Measurements from ENCODE around the gene TMEM143. TPM values are rescaled to one million over a fixed set of nuclear protein-coding genes. Genes with fewer than 3 reads are reported as not detected.

Gene TMEM143
- total and polyA plus RNA-seq, 2 donors (not counting 3 experiments of a cell fraction or from before 2014, with no cell fraction given) = 5.4 to 7.3 TPM

GRCh38 chr19:48296963-48297734 lies 66.6 kb downstream of the TMEM143 start:
- Histone ChIP-seq H3K9me3 (replicated peaks; ENCODE audit: control insufficient read depth, insufficient read depth, low read length) (no peaks in the 10 kb centered on the region), H3K4me2 (ENCODE audit: insufficient read depth, low read length) (no peak overlapping the region), H3K9me1 (replicated peaks; ENCODE audit: control insufficient read depth, extremely low read depth, insufficient read depth, low read length) (no peaks in the 10 kb centered on the region), H3K36me3 (ENCODE audit: control insufficient read depth in 2 of 2, extremely low read depth in 1 of 2, insufficient read depth in 2 of 2, low read length in 2 of 2) (no peaks in the 10 kb centered on the region), H3K4me3 (replicated peaks in 1 of 3; ENCODE audit: insufficient read depth in 1 of 3, low read depth in 1 of 3, low read length in 3 of 3) (no peak overlapping the region), H3K79me2 (ENCODE audit: control insufficient read depth, insufficient read depth, low read length) (no peaks in the 10 kb centered on the region), H3K4me1 (ENCODE audit: control insufficient read depth, extremely low read depth, insufficient read depth, low read length) (no peaks in the 10 kb centered on the region), H2AFZ (ENCODE audit: low read depth, low read length) (no peak overlapping the region), H4K20me1 (replicated peaks; ENCODE audit: control insufficient read depth, extremely low read depth, insufficient read depth, low read length) (no peaks in the 10 kb centered on the region), H3K9ac (replicated peaks; ENCODE audit: extremely low read depth, insufficient read depth, low read length) (no peak overlapping the region), H3K27me3 (ENCODE audit: control insufficient read depth in 2 of 2, insufficient read depth in 2 of 2, low read length in 2 of 2) (peaks cover 0 to 2% of the 10 kb centered on the region in 2 experiments), H3K27ac (ENCODE audit: insufficient read depth, low read depth, low read length) (no peak overlapping the region)
- FAIRE-seq (no peak), DNase-seq (ENCODE audit: low read depth, low spot score) (no peak)
- dilution Hi-C loops (cut with MboI; ENCODE audit: extremely low pct_ligation_motif_present, low sequenced_read_pairs) = no loop called here
- ChIA-PET CTCF (interaction anchor here (2.2 kb wide), 1 partner anchor 17 kb away, joined by 7 read pairs; no protein-coding TSS in a partner anchor), POLR2A (no interaction called here)
- intact Hi-C loops (cut with micrococcal nuclease) = no loop called here
- no TSS peak for BruUV-seq (replicated peaks)
- TF ChIP-seq GATA2 (IDR thresholded peaks at IDR 0.05; ENCODE audit: insufficient read depth, insufficient read length, low read depth, low read length) (no peak), EZH2 (IDR thresholded peaks at IDR 0.05; ENCODE audit: borderline replicate concordance, low read depth, low read length, severe bottlenecking) (no peak), POLR2AphosphoS5 (IDR thresholded peaks at IDR 0.05; ENCODE audit: insufficient read depth, low read depth, low read length) (no peak), MYC (IDR thresholded peaks at IDR 0.05; ENCODE audit: low read depth, low read length) (no peak), FOS (IDR thresholded peaks at IDR 0.05; ENCODE audit: borderline replicate concordance, insufficient read depth, low read length) (no peak), CTCF (IDR thresholded peaks at IDR 0.05; ENCODE audit: extremely low read depth in 1 of 2, insufficient read depth in 1 of 2, low read depth in 1 of 2, low read length in 2 of 2) (no peak), MAX (IDR thresholded peaks at IDR 0.05; ENCODE audit: insufficient read depth, insufficient read length) (no peak), JUN (IDR thresholded peaks at IDR 0.05; ENCODE audit: borderline replicate concordance, insufficient read depth, insufficient read length, low read depth) (no peak), POLR2A (IDR thresholded peaks at IDR 0.05; ENCODE audit: low read depth, low read length) (no peak)
